Suppressor macrophage treated with lipopolysaccharide for 4 hours (primary cell): ENCODE results near the gene IL1RN.

Experiments
- DNase-seq: peaks from one replicate; pipeline ENCODE4 v3.0.0-alpha.2; 2020

Gene IL1RN

GRCh38 chr2:113157118-113157896 is 29.9 kb downstream of the IL1RN start:
- DNase-seq = no peak

- DNase-seq = no peak
Measured at GRCh38 chr2:113157897-113158753, 30.7 kb downstream of the IL1RN start.

GRCh38 chr2:113158884-113159553 is 31.6 kb downstream of the IL1RN start:
- no peak for DNase-seq

- DNase-seq = no peak
Measured at GRCh38 chr2:113160248-113160647, 32.9 kb downstream of the IL1RN start.

GRCh38 chr2:113160962-113161361 is 33.6 kb downstream of the IL1RN start:
- DNase-seq = no peak

GRCh38 chr2:113162173-113162572 is 34.8 kb downstream of the IL1RN start:
- DNase-seq = no peak

GRCh38 chr2:113162869-113163268 is 35.5 kb downstream of the IL1RN start:
- DNase-seq = no peak

- no peak for DNase-seq
Measured at GRCh38 chr2:113164215-113164929, 37.0 kb downstream of the IL1RN start.

GRCh38 chr2:113164930-113165585 is 37.7 kb downstream of the IL1RN start:
- DNase-seq = no peak

GRCh38 chr2:113166187-113166645 is 38.8 kb downstream of the IL1RN start:
- no peak for DNase-seq

GRCh38 chr2:113167115-113167932 is 39.9 kb downstream of the IL1RN start:
- peak; percentile 79 for DNase-seq

GRCh38 chr2:113167962-113168340 is 40.6 kb downstream of the IL1RN start:
- no peak for DNase-seq

- no peak for DNase-seq
Measured at GRCh38 chr2:113169002-113169530, 41.7 kb downstream of the IL1RN start.

- no peak for DNase-seq
Measured at GRCh38 chr2:113169586-113169985, 42.2 kb downstream of the IL1RN start.

- DNase-seq = no peak
Measured at GRCh38 chr2:113171334-113172075, 44.1 kb downstream of the IL1RN start.

- no peak for DNase-seq
Measured at GRCh38 chr2:113172721-113173541, 45.5 kb downstream of the IL1RN start.

GRCh38 chr2:113173542-113174375 is 46.4 kb downstream of the IL1RN start, which contains the start of gene PSD4:
Gene PSD4 (plus strand): TSS chr2:113173971. CDS start chr2:113182457, 8,486 bp downstream.
- DNase-seq = peak; percentile 71

GRCh38 chr2:113174376-113174750 is 47.0 kb downstream of the IL1RN start:
- DNase-seq = no peak
